ENCODE results near the gene EHMT2.
"Not testable (repeated sequence)": the region's sequence is repeated elsewhere in the genome, so short reads cannot be mapped to it uniquely, and the experiment has no call there.

Gene EHMT2

GRCh38 chr6:31897612-31898382, at the start of gene EHMT2:
Gene EHMT2, minus strand, starts transcription at chr6:31897698. Its CDS starts 21 bp downstream, at chr6:31897677.
- peak; percentile 80 to 83 for DNase-seq

- no peak for DNase-seq
These were observed 49.7 kb upstream of the EHMT2 start for GRCh38 chr6:31947070-31947675.

- DNase-seq, result no peak
These were observed 48.9 kb upstream of the EHMT2 start for GRCh38 chr6:31946370-31946885.

- DNase-seq, result no peak
These were observed 48.2 kb upstream of the EHMT2 start, which contains the start of gene CFB for GRCh38 chr6:31945507-31946369. Gene CFB, plus strand, starts transcription at chr6:31946095. Its CDS starts 127 bp downstream, at chr6:31946222.

- DNase-seq, result no peak
These were observed 47.6 kb upstream of the EHMT2 start for GRCh38 chr6:31945154-31945506.

GRCh38 chr6:31943742-31944141, 46.2 kb upstream of the EHMT2 start:
- no peak for DNase-seq

- no peak for DNase-seq
These were observed 42.8 kb upstream of the EHMT2 start for GRCh38 chr6:31940256-31940664.

- no peak for DNase-seq
These were observed 38.3 kb upstream of the EHMT2 start for GRCh38 chr6:31935823-31936222.

- DNase-seq, result no peak
These were observed 37.5 kb upstream of the EHMT2 start for GRCh38 chr6:31935021-31935420.

- no peak for DNase-seq
These were observed 36.0 kb upstream of the EHMT2 start for GRCh38 chr6:31933537-31933936.

- DNase-seq, result not testable (repeated sequence)
These were observed 34.6 kb upstream of the EHMT2 start for GRCh38 chr6:31932137-31932536.

GRCh38 chr6:31930962-31931361, 33.5 kb upstream of the EHMT2 start:
- DNase-seq, result no peak

- no peak for DNase-seq
These were observed 31.1 kb upstream of the EHMT2 start for GRCh38 chr6:31928672-31928939.

GRCh38 chr6:31927863-31928671, 30.6 kb upstream of the EHMT2 start:
- no peak for DNase-seq

GRCh38 chr6:31927242-31927862, 29.9 kb upstream of the EHMT2 start, which contains the start of gene C2:
Gene C2, plus strand, starts transcription at chr6:31927717. Its CDS starts 36 bp downstream, at chr6:31927753.
- no peak for DNase-seq

- DNase-seq, result peak in 1 of 2 donors; percentile 6
These were observed 25.4 kb upstream of the EHMT2 start for GRCh38 chr6:31922942-31923341.

- no peak for DNase-seq
These were observed 23.3 kb upstream of the EHMT2 start for GRCh38 chr6:31920811-31921210.

- no peak for DNase-seq
These were observed 22.3 kb upstream of the EHMT2 start for GRCh38 chr6:31919624-31920303.

- DNase-seq, result no peak
These were observed 20.7 kb upstream of the EHMT2 start for GRCh38 chr6:31918069-31918720.

GRCh38 chr6:31915756-31916155, 18.3 kb upstream of the EHMT2 start:
- DNase-seq, result no peak

GRCh38 chr6:31915351-31915750, 17.9 kb upstream of the EHMT2 start:
- DNase-seq, result no peak

Measured in stimulated activated CD4-positive, alpha-beta T cell treated with anti-CD3 and anti-CD28 coated beads, Interleukin-2, amount 100 ng/mL, for 48 hours (primary cell).